Measurements from ENCODE around the gene RAI1.

Gene RAI1

DNA sequence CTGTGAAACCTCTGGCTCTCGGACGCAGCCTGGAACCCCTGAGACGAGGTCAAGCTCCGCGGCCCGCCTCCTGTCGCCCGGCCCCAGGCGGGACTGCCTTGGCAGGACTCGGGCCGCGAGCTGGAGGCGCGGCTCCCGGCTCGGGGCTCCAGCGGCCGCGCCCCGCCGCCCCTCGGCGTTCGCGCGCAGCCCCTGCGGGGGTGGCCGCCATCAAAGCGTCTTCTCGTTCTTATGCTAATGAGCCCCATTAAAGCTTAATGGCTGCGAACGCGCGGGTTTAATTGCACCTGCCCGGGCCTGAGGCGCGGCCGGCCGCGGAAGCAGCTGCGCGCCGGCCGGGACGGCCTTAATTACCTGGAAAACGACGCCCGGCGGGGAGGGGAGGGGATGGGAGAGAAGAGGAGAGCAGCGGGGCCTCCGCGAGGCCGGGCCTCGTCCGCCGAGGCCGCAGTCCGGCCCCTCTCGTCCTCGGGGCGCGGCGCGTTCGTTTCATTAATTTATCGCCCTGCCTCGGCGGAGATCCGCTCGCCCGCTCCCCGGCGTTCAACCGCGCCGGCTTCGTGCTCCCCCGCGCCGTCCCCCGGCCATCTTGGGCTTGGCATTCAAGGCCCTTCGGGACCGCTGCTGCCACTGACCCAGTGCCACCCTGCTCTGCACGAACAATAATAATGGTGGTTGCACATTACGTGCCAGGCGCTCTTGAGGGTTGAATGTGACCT, 19.2 kb downstream of the RAI1 start:
- H3K4me1 ChIP-seq, result peaks cover 0 to 86% (median 56%) of the 10 kb centered on the region in 4 donors
- no peak for DNase-seq
- peak overlapping the region; percentile 58 to 95 for H3K27ac ChIP-seq

DNA sequence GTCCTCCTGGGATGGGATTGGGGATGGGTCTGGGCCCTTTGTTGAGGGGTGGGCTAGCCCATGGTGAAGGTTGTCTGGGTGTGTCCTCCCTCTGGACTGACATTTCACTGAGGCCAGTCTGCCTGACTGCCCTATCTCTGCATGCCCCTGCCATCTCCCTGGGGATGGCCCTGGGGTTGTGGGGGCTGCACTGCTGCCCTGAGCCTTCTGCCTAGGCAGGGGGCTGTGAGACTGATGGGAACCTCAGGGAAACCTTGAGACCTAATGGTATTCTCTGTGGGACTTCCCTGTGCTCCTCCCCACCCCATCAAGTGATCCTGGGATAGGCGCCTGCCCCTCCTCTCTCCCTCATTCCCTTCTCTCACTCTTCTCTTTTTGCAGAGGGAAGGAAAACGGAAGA, 19.9 kb downstream of the RAI1 start:
- no peak for DNase-seq
- H3K36me3 ChIP-seq, result no peaks in the 10 kb centered on the region
- TF ChIP-seq, protein P1, sequence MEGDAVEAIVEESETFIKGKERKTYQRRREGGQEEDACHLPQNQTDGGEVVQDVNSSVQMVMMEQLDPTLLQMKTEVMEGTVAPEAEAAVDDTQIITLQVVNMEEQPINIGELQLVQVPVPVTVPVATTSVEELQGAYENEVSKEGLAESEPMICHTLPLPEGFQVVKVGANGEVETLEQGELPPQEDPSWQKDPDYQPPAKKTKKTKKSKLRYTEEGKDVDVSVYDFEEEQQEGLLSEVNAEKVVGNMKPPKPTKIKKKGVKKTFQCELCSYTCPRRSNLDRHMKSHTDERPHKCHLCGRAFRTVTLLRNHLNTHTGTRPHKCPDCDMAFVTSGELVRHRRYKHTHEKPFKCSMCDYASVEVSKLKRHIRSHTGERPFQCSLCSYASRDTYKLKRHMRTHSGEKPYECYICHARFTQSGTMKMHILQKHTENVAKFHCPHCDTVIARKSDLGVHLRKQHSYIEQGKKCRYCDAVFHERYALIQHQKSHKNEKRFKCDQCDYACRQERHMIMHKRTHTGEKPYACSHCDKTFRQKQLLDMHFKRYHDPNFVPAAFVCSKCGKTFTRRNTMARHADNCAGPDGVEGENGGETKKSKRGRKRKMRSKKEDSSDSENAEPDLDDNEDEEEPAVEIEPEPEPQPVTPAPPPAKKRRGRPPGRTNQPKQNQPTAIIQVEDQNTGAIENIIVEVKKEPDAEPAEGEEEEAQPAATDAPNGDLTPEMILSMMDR (IDR thresholded peaks at IDR 0.05), result no peak
- no peaks in the 10 kb centered on the region for H3K9me3 ChIP-seq
- H3K4me3 ChIP-seq, result peak overlapping the region in 1 of 2 donors; percentile 51
- no peaks in the 10 kb centered on the region for H3K27me3 ChIP-seq
- peak overlapping the region in 1 of 2 donors; percentile 95 for H3K27ac ChIP-seq
- intact Hi-C loops (cut with DNase I; ENCODE audit: low total_unique reads), result no loop called here
- peaks cover 0 to 79% (median 50%) of the 10 kb centered on the region in 4 donors for H3K4me1 ChIP-seq

More for the DNA sequence above, 19.2 kb downstream of the RAI1 start:
- Histone ChIP-seq H3K36me3 (no peaks in the 10 kb centered on the region), H3K4me3 (peak overlapping the region; percentile 51 to 57), H3K9me3 (no peaks in the 10 kb centered on the region), H3K27me3 (no peaks in the 10 kb centered on the region)
- TF ChIP-seq, protein P1 (IDR thresholded peaks at IDR 0.05), result no peak
- intact Hi-C loops (cut with DNase I; ENCODE audit: low total_unique reads), result no loop called here

DNA sequence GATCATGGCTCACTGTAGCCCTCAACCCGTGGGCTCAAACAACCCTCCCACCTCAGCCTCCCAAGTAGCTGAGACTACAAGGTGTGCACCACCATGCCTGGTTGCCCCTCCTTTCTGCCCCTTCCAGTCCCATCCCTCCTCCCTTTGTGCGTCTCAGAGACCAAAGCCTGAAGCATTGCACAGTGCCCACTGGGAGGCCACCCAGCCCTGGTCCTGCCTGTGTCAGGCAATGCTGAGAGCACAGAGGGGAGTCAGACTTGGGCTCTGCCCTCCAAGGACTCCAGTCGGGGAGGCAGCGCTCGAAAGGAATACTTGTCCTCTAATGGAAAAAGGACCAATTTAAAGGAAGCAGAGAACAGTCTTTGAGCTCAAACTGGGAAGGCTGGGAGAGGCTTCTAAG, 20.4 kb downstream of the RAI1 start:
- H3K9me3 ChIP-seq, result no peaks in the 10 kb centered on the region
- no peak for DNase-seq
- no peaks in the 10 kb centered on the region for H3K27me3 ChIP-seq
- intact Hi-C loops (cut with DNase I; ENCODE audit: low total_unique reads), result no loop called here
- no peak overlapping the region for H3K27ac ChIP-seq
- no peaks in the 10 kb centered on the region for H3K36me3 ChIP-seq
- H3K4me1 ChIP-seq, result peaks cover 0 to 79% (median 44%) of the 10 kb centered on the region in 4 donors
- H3K4me3 ChIP-seq, result no peak overlapping the region
- TF ChIP-seq, protein P1 (IDR thresholded peaks at IDR 0.05), result no peak

DNA sequence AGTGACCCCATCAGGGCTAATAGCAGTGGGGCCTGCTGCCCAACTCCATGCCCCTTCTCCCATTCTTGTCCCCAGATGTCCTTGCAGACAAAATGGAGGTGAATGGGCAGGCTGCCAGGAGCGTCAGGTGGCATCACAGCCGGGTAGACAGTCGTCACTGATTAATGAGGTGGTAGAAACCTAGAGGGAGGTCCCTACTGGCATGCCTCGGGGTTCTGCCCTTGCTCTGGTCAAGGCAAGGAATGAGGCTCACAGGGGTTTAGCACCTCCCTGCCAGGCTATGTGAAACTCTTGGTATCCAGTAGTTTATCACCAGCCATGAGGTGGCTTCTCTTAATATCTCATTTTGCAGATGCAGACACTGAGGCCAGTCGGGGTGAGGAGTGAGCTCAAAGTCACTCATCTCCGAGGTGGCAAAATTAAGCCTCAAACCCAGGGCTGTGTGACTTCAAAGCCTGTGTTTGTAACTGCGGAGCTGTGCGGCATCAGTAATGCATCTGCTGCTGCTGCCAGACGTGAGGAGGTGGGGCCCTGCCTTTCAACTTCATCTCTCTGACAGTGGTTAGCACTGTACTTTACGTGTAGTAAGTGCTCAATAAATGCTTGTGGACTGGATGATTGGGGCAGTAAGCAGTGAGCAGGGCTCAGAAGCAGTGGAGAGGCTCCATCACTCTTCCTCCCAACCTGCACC, 21.3 kb downstream of the RAI1 start:
- no peaks in the 10 kb centered on the region for H3K27me3 ChIP-seq
- DNase-seq, result no peak
- no peaks in the 10 kb centered on the region for H3K9me3 ChIP-seq
- peaks cover 0 to 70% (median 36%) of the 10 kb centered on the region in 4 donors for H3K4me1 ChIP-seq
- H3K36me3 ChIP-seq, result no peaks in the 10 kb centered on the region
- TF ChIP-seq, protein P1 (IDR thresholded peaks at IDR 0.05), result no peak
- intact Hi-C loops (cut with DNase I; ENCODE audit: low total_unique reads), result no loop called here
- H3K4me3 ChIP-seq, result no peak overlapping the region
- H3K27ac ChIP-seq, result no peak overlapping the region

DNA sequence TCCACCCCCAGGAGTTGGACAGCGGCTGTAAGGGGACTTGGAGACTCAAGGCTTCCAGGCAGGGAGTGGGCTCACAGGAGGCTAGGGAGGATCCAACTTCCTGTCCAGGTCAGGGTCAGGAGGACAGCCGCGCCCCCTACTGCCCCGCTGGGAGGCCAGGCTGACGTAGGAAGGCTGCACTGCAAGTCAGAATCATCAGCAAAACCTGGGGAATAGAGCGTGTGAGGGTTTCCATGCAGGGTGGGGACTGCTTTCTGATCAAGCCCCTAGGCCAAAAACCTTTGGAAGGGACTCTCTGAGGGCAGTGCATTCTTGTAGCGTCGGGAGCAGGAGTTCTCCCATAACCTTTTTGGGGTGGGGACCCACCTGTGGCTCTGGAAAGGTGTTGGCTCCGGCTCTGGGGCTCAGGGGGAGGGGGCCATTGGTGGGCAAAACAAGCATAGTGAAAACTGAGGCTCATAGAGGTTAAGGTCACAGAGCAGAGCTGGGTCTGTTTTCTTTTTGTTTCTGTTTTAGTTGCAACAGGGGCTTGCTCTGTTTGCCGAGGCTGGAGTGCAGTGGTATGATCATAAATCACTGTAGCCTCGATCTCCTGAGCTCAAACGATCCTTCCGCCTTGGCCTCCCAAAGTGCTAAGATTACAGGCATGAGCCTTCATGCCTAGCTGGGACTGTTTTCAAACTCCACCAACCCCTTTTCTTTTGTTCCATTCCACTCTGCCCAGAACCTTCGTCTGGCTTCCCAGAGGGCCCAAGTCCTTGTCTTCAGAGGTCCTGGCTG, 22.1 kb downstream of the RAI1 start:
- no peaks in the 10 kb centered on the region for H3K27me3 ChIP-seq
- no peaks in the 10 kb centered on the region for H3K36me3 ChIP-seq
- DNase-seq, result no peak
- H3K4me3 ChIP-seq, result no peak overlapping the region
- TF ChIP-seq, protein P1 (IDR thresholded peaks at IDR 0.05), result no peak
- peaks cover 0 to 63% (median 32%) of the 10 kb centered on the region in 4 donors for H3K4me1 ChIP-seq
- H3K27ac ChIP-seq, result no peak overlapping the region
- intact Hi-C loops (cut with DNase I; ENCODE audit: low total_unique reads), result no loop called here
- H3K9me3 ChIP-seq, result no peaks in the 10 kb centered on the region

Measured in tibial artery (tissue), 4 donors.